ENCODE measurements around the gene DLG5.

The DLG5 gene, protein sequence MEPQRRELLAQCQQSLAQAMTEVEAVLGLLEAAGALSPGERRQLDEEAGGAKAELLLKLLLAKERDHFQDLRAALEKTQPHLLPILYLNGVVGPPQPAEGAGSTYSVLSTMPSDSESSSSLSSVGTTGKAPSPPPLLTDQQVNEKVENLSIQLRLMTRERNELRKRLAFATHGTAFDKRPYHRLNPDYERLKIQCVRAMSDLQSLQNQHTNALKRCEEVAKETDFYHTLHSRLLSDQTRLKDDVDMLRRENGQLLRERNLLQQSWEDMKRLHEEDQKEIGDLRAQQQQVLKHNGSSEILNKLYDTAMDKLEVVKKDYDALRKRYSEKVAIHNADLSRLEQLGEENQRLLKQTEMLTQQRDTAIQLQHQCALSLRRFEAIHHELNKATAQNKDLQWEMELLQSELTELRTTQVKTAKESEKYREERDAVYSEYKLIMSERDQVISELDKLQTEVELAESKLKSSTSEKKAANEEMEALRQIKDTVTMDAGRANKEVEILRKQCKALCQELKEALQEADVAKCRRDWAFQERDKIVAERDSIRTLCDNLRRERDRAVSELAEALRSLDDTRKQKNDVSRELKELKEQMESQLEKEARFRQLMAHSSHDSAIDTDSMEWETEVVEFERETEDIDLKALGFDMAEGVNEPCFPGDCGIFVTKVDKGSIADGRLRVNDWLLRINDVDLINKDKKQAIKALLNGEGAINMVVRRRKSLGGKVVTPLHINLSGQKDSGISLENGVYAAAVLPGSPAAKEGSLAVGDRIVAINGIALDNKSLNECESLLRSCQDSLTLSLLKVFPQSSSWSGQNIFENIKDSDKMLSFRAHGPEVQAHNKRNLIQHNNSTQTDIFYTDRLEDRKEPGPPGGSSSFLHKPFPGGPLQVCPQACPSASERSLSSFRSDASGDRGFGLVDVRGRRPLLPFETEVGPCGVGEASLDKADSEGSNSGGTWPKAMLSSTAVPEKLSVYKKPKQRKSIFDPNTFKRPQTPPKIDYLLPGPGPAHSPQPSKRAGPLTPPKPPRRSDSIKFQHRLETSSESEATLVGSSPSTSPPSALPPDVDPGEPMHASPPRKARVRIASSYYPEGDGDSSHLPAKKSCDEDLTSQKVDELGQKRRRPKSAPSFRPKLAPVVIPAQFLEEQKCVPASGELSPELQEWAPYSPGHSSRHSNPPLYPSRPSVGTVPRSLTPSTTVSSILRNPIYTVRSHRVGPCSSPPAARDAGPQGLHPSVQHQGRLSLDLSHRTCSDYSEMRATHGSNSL (N-terminal part only)

GRCh38 chr10:77926566-77927401 lies at the start of gene DLG5:
Gene DLG5, minus strand, starts transcription at chr10:77926755. Its CDS starts 235 bp downstream, at chr10:77926520.
- no peak for DNase-seq

- no peak for DNase-seq
These were observed 48.6 kb upstream of the DLG5 start for GRCh38 chr10:77975086-77975666.

DNA sequence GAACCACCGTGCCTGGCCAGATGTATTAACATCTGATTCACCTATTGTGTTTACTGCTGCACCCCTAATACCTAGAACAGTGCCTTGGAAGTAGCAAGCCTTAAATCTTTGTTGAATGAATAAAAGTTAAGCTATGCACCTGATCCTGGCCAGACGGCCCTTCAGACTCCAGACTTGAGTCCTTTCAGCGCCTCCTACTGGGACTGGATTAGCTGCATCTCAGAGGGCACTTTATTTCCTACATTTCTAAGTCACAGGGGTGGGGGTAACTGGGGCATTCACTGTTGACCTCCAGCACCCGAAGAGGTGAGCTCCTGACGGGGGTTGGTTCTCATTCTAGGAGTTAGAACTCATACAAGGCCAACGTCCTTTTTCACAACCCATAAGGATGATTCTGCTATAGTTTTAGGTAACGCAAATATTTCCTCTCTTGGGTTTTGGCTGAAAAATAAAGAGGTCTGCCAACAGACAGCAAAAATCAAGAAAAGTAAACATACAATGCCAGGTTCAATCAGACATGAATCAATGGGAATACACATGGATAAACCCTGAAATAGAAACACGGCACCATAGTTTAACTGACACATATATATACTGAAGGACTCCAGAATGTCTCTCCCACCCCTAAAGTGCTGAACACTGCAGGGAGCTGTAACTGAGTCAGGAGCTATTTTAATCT lies 48.0 kb upstream of the DLG5 start:
- DNase-seq: no peak

DNA sequence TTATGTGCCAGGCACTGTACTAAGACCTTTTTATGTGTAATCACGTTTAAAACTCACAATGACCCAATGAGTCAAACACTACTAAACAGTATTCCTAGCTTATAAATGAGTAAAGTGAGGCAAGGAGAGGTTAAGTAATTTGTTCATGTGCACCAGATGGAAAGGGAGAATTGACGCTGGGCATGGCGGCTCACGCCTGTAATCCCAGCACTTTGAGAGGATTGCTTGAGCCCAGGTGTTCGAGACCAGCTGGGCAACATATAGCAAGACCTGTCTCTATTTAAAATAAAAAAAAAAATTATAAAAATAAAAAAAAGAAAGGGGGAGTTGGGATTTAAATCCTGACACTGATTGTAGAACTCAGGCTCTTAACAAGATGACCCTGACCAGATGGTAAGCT lies 46.7 kb upstream of the DLG5 start:
- DNase-seq: no peak

DNA sequence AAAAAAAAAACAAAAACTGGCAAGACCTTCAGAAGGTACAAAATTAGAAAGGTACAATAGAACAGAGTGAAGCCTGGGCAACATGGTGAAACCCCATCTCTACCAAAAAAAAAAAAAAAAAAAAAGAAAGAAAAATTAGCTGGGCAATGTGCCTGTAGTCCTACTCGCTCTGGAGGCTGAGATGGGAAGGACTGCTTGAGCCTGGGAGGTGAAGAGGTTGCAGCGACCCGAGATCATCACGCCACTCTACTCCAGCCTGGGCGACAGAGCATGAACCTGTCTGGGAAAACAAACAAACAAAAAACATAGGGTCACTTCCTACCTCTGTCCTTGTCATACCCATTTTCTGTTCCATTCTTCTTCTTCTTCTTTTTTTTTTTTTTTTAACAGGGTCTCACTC lies 45.6 kb upstream of the DLG5 start:
- DNase-seq: no peak

DNA sequence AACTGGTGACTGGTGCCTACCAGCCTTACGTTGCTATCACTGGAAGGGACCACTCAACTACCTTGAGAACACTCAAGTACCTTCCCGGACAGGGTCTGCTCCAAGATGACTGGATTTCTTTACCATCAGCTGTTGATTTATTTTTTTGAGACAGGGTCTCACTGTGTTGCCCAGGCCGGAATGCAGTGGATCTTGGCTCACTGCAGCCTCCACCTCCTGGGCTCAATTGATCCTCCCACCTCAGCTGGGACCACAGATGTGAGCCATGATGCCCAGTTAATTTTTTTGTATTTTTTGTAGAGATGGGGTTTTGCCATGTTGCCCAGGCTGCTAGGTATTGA lies 45.2 kb upstream of the DLG5 start:
- no peak for DNase-seq

- DNase-seq: no peak
These were observed 44.6 kb upstream of the DLG5 start for GRCh38 chr10:77970869-77971803.

- no peak for DNase-seq
These were observed 42.6 kb upstream of the DLG5 start for GRCh38 chr10:77969114-77969513.

- DNase-seq: no peak
These were observed 41.1 kb upstream of the DLG5 start for GRCh38 chr10:77967611-77968022.

DNA sequence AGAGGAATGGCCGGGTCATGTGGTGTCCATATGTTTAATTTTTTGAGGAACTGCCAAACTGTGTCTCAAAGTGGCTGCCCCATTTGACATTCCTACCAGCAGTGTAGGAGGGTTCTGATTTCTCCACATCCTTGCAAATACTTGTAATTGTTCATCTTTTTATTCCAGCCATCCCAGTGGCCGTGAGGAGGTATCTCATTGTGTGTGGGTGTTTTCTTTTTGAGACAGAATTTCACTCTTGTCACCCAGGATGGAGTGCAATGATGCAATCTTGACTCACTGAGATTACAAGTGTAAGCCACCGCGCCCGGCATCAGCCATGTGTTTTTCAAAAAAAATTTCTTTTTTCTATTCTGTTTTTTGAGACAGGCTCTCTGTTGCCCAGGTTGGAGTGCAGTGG lies 38.7 kb upstream of the DLG5 start:
- no peak for DNase-seq

- DNase-seq: no peak
These were observed 38.3 kb upstream of the DLG5 start for GRCh38 chr10:77964811-77965210.

DNA sequence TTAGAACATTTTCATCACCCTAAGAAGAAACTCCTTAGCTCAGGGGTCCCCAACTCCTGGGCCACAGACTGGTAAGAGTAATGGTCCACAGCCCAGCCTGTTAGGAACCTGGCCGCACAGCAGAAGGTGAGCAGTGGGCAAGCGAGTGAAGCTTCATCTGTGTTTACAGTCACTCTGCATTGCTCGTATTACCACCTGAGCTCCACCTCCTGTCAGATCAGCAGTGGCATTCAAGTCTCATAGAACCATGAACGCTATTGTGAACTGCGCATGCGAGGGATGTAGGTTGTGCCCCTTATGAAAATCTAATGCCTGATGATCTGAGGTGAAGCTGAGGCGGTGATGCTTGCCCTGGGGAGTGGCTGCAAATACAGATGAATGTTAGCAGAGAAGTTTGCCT lies 37.3 kb upstream of the DLG5 start:
- DNase-seq: no peak

DNA sequence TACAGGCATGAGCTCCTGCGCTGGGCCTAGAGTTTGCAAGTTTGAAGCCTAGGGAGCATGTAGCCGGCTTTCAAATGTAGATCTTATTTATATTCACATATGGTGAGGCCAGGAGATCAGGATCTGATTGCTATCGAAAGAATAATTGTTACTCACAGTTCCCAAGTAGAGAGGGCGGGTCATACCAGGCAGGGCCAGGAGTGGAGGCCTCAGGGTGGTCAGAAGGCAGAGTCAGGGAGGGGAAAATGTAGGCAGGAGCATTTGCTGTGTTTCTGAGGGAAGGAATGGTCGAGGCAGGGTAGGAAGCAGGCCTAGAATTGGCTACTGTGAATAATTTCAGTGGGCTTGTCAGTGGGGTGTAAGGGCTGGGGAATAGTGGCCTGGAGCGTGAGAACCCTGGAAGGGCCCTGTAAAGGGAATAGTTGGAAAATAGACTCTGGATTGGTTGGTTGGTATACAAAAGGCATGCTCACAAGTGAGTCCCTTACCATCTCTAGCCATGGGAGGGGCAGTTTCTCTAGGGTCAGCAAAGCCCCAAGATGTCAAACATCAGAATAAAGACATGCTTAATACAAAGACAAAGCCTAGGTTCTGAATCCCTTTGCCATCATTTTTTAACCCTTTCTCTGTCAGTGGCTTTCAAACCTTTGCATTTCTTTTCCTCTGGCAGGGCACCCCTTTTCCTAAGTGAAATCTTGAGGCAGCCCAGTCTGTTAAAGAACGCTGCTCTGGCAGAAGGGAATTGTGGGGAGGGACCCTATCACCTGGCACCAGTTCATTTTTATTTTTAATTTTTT lies 36.0 kb upstream of the DLG5 start:
- no peak for DNase-seq

DNA sequence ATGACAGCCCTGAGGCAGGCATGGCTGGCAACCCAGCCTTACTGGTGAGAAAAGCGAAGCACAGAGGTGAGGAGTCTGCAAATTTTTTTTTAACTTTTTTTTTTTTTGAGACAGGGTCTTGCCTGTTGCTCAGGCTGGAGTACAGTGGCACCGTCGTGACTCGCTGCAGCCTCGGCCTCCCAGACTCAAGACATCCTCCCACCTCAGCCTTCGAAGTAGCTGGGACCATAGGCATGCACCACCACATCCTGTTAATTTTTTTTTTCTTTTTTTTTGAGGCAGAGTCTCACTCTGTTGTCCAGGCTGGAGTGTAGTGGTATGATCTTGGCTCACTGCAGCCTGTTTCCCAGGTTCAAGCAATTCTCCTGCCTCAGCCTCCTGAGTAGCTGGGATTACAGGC lies 35.1 kb upstream of the DLG5 start:
- no peak for DNase-seq

DNA sequence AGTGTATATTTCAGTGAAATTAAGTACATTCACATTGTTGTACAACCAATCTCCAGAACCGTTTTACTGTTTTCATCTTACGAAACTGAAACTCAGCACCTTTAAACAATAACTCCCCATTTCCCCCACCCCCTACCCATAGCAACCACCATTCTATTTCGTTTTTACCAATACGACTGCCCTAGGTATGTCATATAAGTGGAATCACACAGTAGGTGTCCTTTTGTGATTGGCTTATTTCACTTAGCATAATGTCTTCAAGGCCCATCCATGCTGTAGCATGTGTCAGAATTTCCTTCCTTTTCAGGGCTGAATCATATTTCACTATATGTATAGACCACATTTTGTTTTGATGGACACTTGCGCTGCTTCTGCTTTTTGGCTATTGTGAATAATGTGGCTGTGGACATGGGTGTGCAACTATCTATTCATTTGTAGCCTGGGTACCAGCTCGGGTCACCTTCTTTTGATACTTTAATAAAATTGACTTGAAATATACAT lies 34.3 kb upstream of the DLG5 start:
- DNase-seq: no peak

GRCh38 chr10:77959887-77960455 lies 33.4 kb upstream of the DLG5 start:
- DNase-seq: no peak

DNA sequence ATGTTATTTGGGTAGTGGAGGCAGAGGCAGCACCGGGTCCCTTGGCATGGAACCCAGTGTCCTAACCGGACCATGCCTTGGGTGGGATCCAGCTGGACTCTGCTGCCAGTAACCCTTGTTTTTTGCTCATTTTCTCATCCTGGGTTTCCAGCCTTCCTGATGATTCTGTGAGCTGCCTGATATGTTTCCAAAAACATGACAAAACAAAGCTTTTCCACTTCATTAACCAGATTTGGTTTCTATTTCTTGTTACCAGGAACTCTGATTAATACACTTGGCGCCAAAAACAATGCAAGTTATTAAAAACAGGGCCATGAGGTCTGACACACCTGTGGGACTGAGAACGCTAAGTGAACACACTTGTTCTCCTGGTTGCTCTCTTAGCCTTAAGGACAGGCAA lies 32.8 kb upstream of the DLG5 start:
- no peak for DNase-seq

DNA sequence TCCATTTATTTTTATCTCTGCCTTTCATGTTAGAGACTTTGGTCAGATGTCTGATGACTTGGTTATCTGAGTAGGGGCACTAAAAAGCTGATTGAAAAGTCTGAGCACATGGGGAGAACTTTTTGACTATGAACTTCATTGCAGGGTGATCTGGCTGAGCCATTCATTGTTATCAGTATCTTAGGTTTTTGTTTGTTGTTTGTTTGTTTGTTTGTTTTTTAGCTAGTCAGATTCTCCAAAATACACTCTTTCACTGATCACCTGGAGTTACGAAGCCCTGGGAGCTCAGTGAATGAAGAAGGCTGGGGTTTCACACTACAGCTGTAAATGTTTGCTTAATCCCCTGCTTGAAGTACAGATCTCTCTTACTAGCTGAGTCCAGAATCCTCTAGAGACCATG lies 28.6 kb upstream of the DLG5 start:
- no peak for DNase-seq

DNA sequence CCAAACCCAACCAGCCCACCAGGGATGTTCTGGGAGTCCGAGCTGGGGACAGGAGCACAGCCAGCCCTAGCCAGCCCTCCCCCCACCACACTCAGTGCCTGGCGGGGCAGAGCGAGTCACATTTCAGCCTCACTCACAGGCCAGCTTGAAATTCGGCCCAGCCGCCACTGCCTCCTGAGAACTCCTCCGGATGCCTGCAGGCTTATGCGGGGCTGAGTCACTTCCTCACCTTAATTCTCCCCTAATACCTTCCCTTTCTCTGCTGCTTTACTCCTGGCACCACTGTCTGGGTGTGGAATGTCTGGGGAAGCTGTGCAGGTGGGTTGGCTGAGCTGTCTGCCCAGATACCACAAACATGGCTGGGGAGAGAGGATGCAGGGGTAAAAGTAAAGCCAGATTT lies 22.6 kb upstream of the DLG5 start:
- no peak for DNase-seq
